Astrocyte of the cerebellum (primary cell): ENCODE measurements around the gene N4BP3.
"Not testable (repeated sequence)": the region's sequence is repeated elsewhere in the genome, so short reads cannot be mapped to it uniquely, and the experiment has no call there.

Experiments used
- DNase-seq: peaks from one replicate; pipeline ENCODE4 v3.0.0-alpha.2; 2011; ENCODE audit warnings: low read depth
- H3K4me3 ChIP-seq: 2 replicates; pipeline ENCODE4 v1.5.1; 2011; ENCODE audit warnings: mild to moderate bottlenecking, low read depth, low read length, moderate library complexity
- in situ Hi-C: cut with HindIII; loops from 2 replicates; pipeline ENCODE4 v1.10.0; 2017; ENCODE audit warnings: low sequenced_read_pairs
- TF ChIP-seq, protein P1 (sequence below): IDR thresholded peaks from 2 replicates; pipeline ENCODE4 v1.5.1; 2012; ENCODE audit warnings: low read length, low read depth, moderate library complexity, mild to moderate bottlenecking; ENCODE audit errors: missing control alignments

Gene N4BP3

DNA sequence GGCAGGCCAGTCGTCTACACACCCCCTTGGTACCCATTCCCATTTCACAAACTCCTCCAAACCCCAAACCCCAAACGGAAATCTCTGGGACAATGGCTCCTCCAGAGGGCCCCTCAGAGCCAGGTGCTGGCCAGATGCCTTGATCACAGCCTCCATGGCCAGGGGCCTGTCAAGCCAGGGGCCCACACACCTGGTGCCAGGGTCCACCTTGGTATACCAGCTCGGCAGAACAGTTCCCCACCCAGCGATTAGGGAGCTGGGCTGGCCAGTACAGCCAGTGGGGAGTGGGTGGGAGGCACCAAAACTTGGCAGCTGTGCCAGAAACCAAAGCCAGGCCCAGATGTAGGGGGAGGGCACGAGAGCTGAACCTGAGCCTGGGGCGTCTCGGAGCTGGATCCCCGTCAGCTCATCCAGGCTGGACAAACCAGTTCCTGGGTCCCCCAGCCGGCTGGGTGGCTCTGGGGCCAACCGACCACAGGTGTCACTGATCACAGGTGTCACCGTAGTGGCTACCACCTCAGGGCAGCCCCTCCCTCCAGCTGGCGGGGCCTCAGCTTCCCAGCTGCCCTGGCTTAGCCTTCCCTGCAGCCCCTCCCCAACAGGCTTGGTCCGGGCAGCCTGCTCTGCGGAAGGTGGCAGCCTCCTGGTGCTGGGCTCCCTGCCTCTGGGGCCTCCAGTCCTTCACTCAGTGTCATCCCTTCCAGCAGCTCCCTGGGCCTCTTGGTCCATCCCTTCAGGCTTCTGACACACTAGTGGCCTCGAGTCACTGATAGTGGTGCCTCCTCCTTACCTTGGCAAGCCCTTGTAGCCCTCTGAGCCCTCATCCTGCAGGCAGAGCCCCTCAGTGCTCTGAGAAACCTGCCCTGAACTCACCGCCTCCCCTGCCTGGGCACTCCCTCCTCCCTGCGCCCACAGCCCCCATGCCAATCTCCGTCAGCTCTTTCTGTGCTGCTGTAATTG is 10.9 kb downstream of the N4BP3 start:
- DNase-seq: no peak
- no peak overlapping the region for H3K4me3 ChIP-seq
- TF ChIP-seq, protein P1, sequence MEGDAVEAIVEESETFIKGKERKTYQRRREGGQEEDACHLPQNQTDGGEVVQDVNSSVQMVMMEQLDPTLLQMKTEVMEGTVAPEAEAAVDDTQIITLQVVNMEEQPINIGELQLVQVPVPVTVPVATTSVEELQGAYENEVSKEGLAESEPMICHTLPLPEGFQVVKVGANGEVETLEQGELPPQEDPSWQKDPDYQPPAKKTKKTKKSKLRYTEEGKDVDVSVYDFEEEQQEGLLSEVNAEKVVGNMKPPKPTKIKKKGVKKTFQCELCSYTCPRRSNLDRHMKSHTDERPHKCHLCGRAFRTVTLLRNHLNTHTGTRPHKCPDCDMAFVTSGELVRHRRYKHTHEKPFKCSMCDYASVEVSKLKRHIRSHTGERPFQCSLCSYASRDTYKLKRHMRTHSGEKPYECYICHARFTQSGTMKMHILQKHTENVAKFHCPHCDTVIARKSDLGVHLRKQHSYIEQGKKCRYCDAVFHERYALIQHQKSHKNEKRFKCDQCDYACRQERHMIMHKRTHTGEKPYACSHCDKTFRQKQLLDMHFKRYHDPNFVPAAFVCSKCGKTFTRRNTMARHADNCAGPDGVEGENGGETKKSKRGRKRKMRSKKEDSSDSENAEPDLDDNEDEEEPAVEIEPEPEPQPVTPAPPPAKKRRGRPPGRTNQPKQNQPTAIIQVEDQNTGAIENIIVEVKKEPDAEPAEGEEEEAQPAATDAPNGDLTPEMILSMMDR: no peak
- in situ Hi-C loops: no loop called here

GRCh38 chr5:178125253-178125906 is 12.0 kb downstream of the N4BP3 start:
- in situ Hi-C loops: no loop called here
- DNase-seq: no peak
- TF ChIP-seq, protein P1: no peak
- H3K4me3 ChIP-seq: no peak overlapping the region

DNA sequence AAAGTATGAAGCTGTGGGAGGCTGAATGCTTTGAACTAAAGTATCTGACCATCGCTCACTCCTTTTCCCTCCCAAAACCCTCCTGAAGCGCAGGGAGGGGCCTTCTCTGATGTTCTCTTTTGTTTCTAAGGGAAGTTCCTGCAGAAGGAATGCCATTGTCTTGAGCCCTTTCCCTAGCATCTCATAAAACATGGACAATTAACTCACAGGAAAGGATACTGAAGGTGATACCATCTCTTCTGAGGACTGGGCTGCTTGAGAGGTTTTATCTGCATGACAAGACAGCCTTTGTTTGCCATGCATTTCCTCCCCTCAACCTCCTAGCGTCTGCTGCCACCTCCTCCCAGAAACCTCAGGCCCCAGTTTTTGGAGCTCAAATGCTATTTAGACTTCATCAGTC is 13.2 kb downstream of the N4BP3 start:
- no peak overlapping the region for H3K4me3 ChIP-seq
- in situ Hi-C loops: no loop called here
- DNase-seq: no peak
- TF ChIP-seq, protein P1: no peak

DNA sequence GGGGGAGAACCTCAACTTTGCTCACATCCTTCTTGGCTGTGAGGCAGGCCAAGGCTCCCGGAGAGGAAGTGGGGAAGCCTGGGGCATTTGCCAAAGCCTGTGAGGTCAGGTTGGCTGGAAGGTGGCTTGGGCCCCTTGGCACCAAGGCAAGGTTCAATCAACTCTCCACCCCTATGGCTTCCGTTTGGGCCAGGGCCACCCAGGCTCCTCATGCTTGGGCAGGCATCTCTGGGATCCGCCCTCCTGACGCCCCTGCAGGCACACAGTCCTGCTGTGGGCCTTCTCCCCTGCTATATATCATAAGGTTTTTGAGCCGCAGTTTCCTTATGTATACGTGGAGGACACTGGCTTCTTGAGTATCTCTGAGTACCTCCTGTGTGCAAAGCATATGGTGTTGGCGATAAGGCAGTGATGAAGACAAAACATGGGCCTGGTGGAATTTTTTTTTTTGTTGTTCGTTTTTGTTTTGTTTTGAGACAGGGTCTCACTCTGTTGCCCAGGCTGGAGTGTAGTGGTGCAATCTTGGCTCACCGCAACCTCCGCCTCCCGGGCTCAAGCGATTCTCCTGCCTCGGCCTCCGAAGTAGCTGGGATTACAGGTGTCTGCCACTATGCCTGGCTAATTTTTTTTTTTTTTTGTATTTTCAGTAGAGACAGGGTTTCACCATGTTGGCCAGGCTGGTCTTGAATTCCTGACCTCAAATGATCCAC is 14.1 kb downstream of the N4BP3 start:
- H3K4me3 ChIP-seq, in situ Hi-C loops, DNase-seq: not testable (repeated sequence)

DNA sequence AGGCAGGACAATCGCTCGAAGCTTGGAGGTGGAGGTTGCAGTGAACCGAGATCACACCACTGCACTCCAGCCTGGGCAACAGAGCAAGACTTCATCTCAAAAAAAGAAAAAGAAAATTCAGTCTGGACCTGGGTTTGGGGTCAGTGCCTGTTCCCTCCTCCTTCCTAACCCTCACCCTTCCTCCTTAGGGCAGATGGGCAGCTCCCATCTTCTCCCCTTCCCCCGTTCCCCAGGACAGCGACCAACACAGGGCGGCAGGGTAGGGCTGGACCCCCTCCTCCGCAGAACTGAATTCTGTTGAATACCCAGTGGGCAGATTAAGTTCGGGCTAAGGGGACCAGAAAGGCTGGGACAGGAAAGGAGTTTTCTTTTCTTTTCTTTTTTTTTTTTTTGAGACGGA is 16.0 kb downstream of the N4BP3 start:
- TF ChIP-seq, protein P1: no peak
- H3K4me3 ChIP-seq: no peak overlapping the region
- no peak for DNase-seq
- in situ Hi-C loops: no loop called here

DNA sequence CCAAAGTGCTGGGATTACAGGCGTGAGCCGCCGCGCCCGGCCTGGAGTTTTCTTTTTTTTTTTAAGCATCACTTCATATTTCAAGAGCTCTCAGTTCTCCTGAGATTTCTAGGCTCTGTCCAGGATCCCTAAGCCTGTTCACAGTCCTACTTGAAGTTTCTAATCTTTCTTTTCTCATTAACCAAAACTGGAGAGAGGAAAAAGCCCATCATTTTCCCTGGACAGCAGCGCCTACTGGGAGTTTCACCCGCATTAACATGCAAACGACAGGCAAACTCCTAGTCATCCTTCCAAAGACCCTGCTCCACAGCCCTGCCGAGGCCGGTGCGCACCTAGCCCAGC is 16.9 kb downstream of the N4BP3 start:
- DNase-seq, in situ Hi-C loops: not testable (repeated sequence)
- H3K4me3 ChIP-seq: peak overlapping the region; percentile 67

DNA sequence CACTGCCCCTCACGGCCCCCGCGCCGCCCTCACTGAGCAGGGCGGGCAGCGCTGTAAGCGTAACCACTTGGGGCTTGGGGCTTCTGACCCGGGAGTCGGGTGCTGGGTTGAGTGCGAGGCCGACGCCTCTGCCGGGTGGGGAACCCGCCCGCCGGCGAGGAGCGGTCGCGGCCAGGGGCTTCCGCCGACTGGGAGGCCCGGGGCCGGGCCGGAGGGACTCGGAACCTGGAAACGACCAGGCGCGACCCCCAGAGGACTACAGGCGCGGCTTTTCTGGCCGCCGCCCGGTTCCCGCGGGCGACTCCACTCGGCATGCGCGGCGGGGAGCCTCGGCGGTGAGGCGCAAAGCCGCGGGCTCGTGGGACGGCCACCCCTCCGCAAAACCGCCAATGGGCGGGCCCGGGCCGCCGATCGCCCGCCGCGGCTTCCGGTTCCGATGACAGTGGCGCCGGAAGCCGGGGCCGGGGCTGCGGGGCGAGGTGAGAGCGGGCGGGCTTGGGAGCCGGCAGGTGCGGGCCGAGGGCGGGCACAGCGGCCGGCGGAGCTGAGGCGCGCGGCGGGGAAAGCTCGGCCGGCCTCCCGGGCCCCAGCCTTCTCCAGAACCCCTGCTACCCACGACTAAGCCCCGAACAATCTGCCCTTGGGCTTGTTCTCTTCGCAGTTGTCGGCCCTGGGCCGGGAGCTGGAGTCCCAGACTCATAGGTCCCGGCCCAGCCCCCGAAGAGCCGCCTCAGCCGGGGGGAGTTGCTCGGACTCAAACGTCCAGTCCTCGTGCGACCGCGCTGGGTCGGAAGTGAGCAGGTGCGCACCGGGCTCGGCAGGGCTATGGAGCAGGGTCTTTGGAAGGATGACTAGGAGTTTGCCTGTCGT is 17.5 kb downstream of the N4BP3 start, which contains the start of gene RMND5B:
Gene RMND5B, plus strand, starts transcription at position 439 of the 870 bp plus-strand sequence. CDS start 7,106 bp downstream, outside the sequence.
- in situ Hi-C loops: no loop called here
- peak within 1 kb of the TSS; percentile 67 for H3K4me3 ChIP-seq
- DNase-seq: no peak
- TF ChIP-seq, protein P1: no peak
